GM12878 (cell line): ENCODE results near the gene KIAA1217. TPM values are rescaled to one million over a fixed set of nuclear protein-coding genes. Genes with fewer than 3 reads are reported as not detected.

Source experiments
- ATAC-seq: fragments of 200-7000 bp; cut with Tn5 transposase; 3 replicates; pipeline ENCODE4 v1.9.1; 2020; ENCODE audit warnings: mild to moderate bottlenecking, moderate library complexity
- BruUV-seq: library from RNA; stranded (reverse); fragments of 400-500 nt; replicated peaks from 2 replicates; lab custom pipeline; 2021; lab: Mats Ljungman, UMichigan
- CTCF ChIA-PET: fragments of 300-600 bp; sonication (Branson Sonifier 250); formaldehyde crosslinking; extraction: SDS; loops from one replicate; lab custom pipeline; 2021; ENCODE audit warnings: inconsistent platforms; lab: Yijun Ruan, JAX
- POLR2A ChIA-PET: fragments of 350-600 bp; formaldehyde crosslinking; extraction: SDS; loops from one replicate; lab custom pipeline; 2021; ENCODE audit warnings: inconsistent platforms; lab: Charles Lee
- RAD21 ChIA-PET: fragments of 300-600 bp; sonication (Branson Sonifier 250); formaldehyde crosslinking; loops from one replicate; lab custom pipeline; 2023; ENCODE audit warnings: antibody characterized with exemption; ENCODE audit not compliant: unreplicated experiment; lab: Charles Lee
- SMC1A ChIA-PET: fragments of 300-600 bp; sonication (Branson Sonifier 250); formaldehyde crosslinking; loops from one replicate; lab custom pipeline; 2023; ENCODE audit not compliant: unreplicated experiment, uncharacterized antibody; lab: Charles Lee
- DNase-seq: peaks from one replicate; pipeline ENCODE4 v3.0.0-alpha.2; 2011; ENCODE audit warnings: low read depth, low spot score
- FAIRE-seq: peaks from 3 replicates; lab custom pipeline; 2011; peaks lifted over from hg19 to GRCh38; lab: Jason Lieb, UNC
- H2AFZ ChIP-seq: 2 replicates; pipeline ENCODE4 v1.6.0; 2011; ENCODE audit warnings: low read depth, low read length, control low read depth; ENCODE audit not compliant: control insufficient read depth
- H3K27ac ChIP-seq: 2 replicates; pipeline ENCODE4 v1.5.1; 2011; ENCODE audit warnings: control low read depth; ENCODE audit not compliant: control insufficient read depth, insufficient read depth
- H3K27me3 ChIP-seq, 2 experiments: replicated peaks in 1 of 2; 2 replicates each; pipeline versions ENCODE4 v1.6.0 to v1.6.1; 2011; ENCODE audit warnings: low read length in 1 of 2; ENCODE audit not compliant: control insufficient read depth in 2 of 2, insufficient read depth in 2 of 2
- H3K36me3 ChIP-seq, 2 experiments: 2 replicates each; pipeline ENCODE4 v1.5.1; 2011; ENCODE audit warnings: low read length in 1 of 2; ENCODE audit not compliant: control insufficient read depth in 2 of 2, insufficient read depth in 2 of 2
- H3K4me1 ChIP-seq: 2 replicates; pipeline ENCODE4 v1.6.1; 2011; ENCODE audit warnings: mild to moderate bottlenecking, low read length, moderate library complexity, mixed read lengths; ENCODE audit not compliant: control insufficient read depth, insufficient read depth
- H3K4me2 ChIP-seq: 2 replicates; pipeline ENCODE4 v1.6.0; 2011; ENCODE audit warnings: control low read depth; ENCODE audit not compliant: control insufficient read depth, insufficient read depth
- H3K4me3 ChIP-seq: fragments of 200-600 bp; sonication (generic); 2 replicates; pipeline ENCODE4 v1.5.1; 2016
- H3K79me2 ChIP-seq: 2 replicates; pipeline ENCODE4 v1.6.0; 2011; ENCODE audit warnings: low read length; ENCODE audit not compliant: control insufficient read depth, insufficient read depth
- H3K9ac ChIP-seq: 2 replicates; pipeline ENCODE4 v1.8.0; 2011; ENCODE audit warnings: low read length, control low read depth, mixed read lengths; ENCODE audit not compliant: control insufficient read depth, insufficient read depth
- H3K9me3 ChIP-seq: replicated peaks from 3 replicates; pipeline ENCODE4 v1.5.1; 2011; ENCODE audit warnings: mild to moderate bottlenecking, low read length; ENCODE audit not compliant: control insufficient read depth, insufficient read depth
- H4K20me1 ChIP-seq: 2 replicates; pipeline ENCODE4 v1.6.0; 2011; ENCODE audit not compliant: control insufficient read depth, insufficient read depth
- CREB1 ChIP-seq: IDR thresholded peaks from 2 replicates; pipeline ENCODE4 v1.6.1; 2012; ENCODE audit warnings: low read depth, mild to moderate bottlenecking, inconsistent platforms
- CREM ChIP-seq: IDR thresholded peaks from 2 replicates; pipeline ENCODE4 v1.6.1; 2014; ENCODE audit warnings: antibody characterized with exemption, low read depth
- GABPA ChIP-seq: IDR thresholded peaks from 2 replicates; pipeline ENCODE4 v1.6.1; 2014; ENCODE audit warnings: antibody characterized with exemption, low read depth, mild to moderate bottlenecking, inconsistent platforms
- IKZF1 ChIP-seq: fragments of 450-650 bp; conservative IDR thresholded peaks from 2 replicates; pipeline ENCODE4 v1.6.1; 2017; ENCODE audit warnings: antibody characterized with exemption, mild to moderate bottlenecking
- MEF2A ChIP-seq: IDR thresholded peaks from 2 replicates; pipeline ENCODE4 v1.6.1; 2011; ENCODE audit warnings: low read depth, mild to moderate bottlenecking, low read length, moderate library complexity; ENCODE audit not compliant: insufficient read depth
- NBN ChIP-seq: fragments of 450-650 bp; IDR thresholded peaks from 2 replicates; pipeline ENCODE4 v1.6.1; 2016
- NFXL1 ChIP-seq: fragments of 450-650 bp; IDR thresholded peaks from 2 replicates; pipeline ENCODE4 v1.6.1; 2017; ENCODE audit warnings: antibody characterized with exemption, mild to moderate bottlenecking, borderline replicate concordance
- NFYB ChIP-seq: IDR thresholded peaks from 2 replicates; pipeline ENCODE4 v1.6.1; 2011; ENCODE audit warnings: low read depth, mild to moderate bottlenecking, low read length, improper control_type of control experiment, moderate library complexity; ENCODE audit not compliant: insufficient read depth
- PAX8 ChIP-seq: fragments of 450-650 bp; IDR thresholded peaks from 2 replicates; pipeline ENCODE4 v1.6.1; 2017; ENCODE audit warnings: mild to moderate bottlenecking, moderate library complexity
- POLR2AphosphoS2 ChIP-seq: IDR thresholded peaks from 2 replicates; pipeline ENCODE4 v1.6.1; 2011; ENCODE audit warnings: low read depth, mild to moderate bottlenecking, low read length, improper control_type of control experiment, moderate library complexity
- RB1 ChIP-seq: fragments of 450-650 bp; formaldehyde crosslinking; IDR thresholded peaks from 2 replicates; pipeline ENCODE4 v1.6.1; 2017; ENCODE audit warnings: mild to moderate bottlenecking, borderline replicate concordance
- RBBP5 ChIP-seq: fragments of 200-600 bp; sonication (generic); conservative IDR thresholded peaks from 2 replicates; pipeline ENCODE4 v1.6.1; 2016
- SKIL ChIP-seq: fragments of 450-650 bp; IDR thresholded peaks from 2 replicates; pipeline ENCODE4 v1.6.1; 2017; ENCODE audit warnings: mild to moderate bottlenecking, low read depth, inconsistent platforms; ENCODE audit not compliant: poor library complexity, severe bottlenecking
- SP1 ChIP-seq: IDR thresholded peaks from one replicate; pipeline ENCODE4 v1.6.1; 2011; ENCODE audit warnings: low read depth, low read length
- SPI1 ChIP-seq: IDR thresholded peaks from 2 replicates; pipeline ENCODE4 v1.6.1; 2011; ENCODE audit warnings: low read depth, mild to moderate bottlenecking, low read length, moderate library complexity, borderline replicate concordance; ENCODE audit not compliant: insufficient read depth
- ZBED1 ChIP-seq: IDR thresholded peaks from 2 replicates; pipeline ENCODE4 v1.6.1; 2016; ENCODE audit warnings: borderline replicate concordance
- ZNF24 ChIP-seq: fragments of 450-650 bp; IDR thresholded peaks from 2 replicates; pipeline ENCODE4 v1.6.1; 2017; ENCODE audit warnings: antibody characterized with exemption, mild to moderate bottlenecking
- ZNF622 ChIP-seq: fragments of 450-650 bp; IDR thresholded peaks from 2 replicates; pipeline ENCODE4 v1.6.1; 2017; ENCODE audit warnings: mild to moderate bottlenecking, inconsistent platforms
- WGBS: methylation state at CpG from one replicate; pipeline ENCODE4 v1.1.6; 2016; ENCODE audit warnings: low lambda C conversion rate; ENCODE audit not compliant: insufficient replicate concordance, insufficient coverage; ENCODE audit errors: missing lambda C conversion rate; 5-methylcytosine and 5-hydroxymethylcytosine counted together
- in situ Hi-C: fragments of 300-500 bp; cut with MboI; formaldehyde crosslinking; loops from 9 replicates; pipeline ENCODE4 v1.14.3; 2018; ENCODE audit warnings: mixed read lengths
- intact Hi-C: fragments of 100-400 bp; cut with micrococcal nuclease; formaldehyde crosslinking; loops from one replicate; pipeline ENCODE4 v1.14.2; 2022; ENCODE audit not compliant: unreplicated experiment
- polyA plus RNA-seq, 11 experiments: library from polyadenylated mRNA; depleted of rRNA in 4 of 11; unstranded in 6 of 11; stranded (reverse) in 5 of 11; fragments of >200 nt; fragmentation: Nextera tagmentation in 4 of 11; fragmentation: Illumina TruSeq in 1 of 11; extraction: Ambion mirVana in 4 of 11; extraction: Trizol in 1 of 11; gene quantifications; 1 replicate in 1 of 11; 2 replicates in 10 of 11; pipeline versions ENCODE4 v1.2.1 to v1.2.3, GENCODE V29; 2011 to 2016; ENCODE audit warnings: inconsistent platforms in 2 of 11, missing spikeins in 2 of 11, low read depth in 1 of 11
- total RNA-seq, 4 experiments: library from RNA; depleted of rRNA in 3 of 4; stranded (reverse); fragments of >200 nt in 3 of 4; fragmentation: Illumina TruSeq in 1 of 4; extraction: Trizol in 1 of 4; gene quantifications; 2 replicates each; pipeline versions ENCODE4 v1.2.1 to v1.2.3, GENCODE V29; 2013 to 2021
- TF ChIP-seq, protein P1 (sequence below): IDR thresholded peaks from 2 replicates; pipeline ENCODE4 v1.6.1; 2011; ENCODE audit warnings: low read depth, low read length, improper control_type of control experiment, borderline replicate concordance

The KIAA1217 gene
- total and polyA plus RNA-seq, 10 of the 15 experiments (the other 5 are each of a cell fraction or from before 2014, with no cell fraction given) = 0.57 to 3.8 (median 2.1) TPM

- TF ChIP-seq MEF2A = no peak
- no peak for TF ChIP-seq ZBED1
- no peak for TF ChIP-seq SP1
- TF ChIP-seq PAX8 = no peak
These were observed 174.2 kb downstream of the KIAA1217 start (continued) for GRCh38 chr10:24382979-24383663.

DNA sequence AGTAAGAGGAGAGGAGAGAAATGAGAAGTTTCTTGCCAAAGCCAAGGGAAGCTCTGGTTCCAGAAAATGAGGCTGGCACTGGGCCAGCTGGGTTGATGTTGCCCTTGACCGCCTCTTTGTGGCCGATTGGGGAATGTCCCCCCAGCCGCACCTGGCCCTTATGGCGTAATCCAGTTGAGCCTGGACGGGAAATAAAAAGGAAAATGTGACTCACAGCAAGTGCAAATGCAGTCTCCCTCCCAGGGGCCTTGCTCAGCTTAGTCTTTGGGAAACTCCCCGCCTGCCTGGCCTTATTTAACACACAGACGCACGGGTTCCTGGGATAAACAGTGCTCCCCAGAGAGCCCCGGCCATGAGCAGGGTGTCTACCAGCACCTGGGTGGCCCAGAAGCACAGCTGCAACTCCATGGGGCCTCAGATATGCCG lies 174.8 kb downstream of the KIAA1217 start:
- no TSS peak for BruUV-seq
- H3K27me3 ChIP-seq = no peaks in the 10 kb centered on the region
- ATAC-seq (peak; percentile 84), DNase-seq (peak; percentile 86), FAIRE-seq (no peak)
- H3K9ac ChIP-seq = peak overlapping the region; percentile 43; the same call in 1 of the 2 replicates
- intact Hi-C loops (loop anchor here (1.0 to 5.0 kb wide), 3 partner anchors 119 to 1561 kb away; partner anchors contain the start of gene KIAA1217), in situ Hi-C loops (no loop called here)
- RAD21 ChIA-PET = interaction anchor here (0.6 to 1.7 kb wide), 20 partner anchors 10 to 177 kb away, joined by 3 to 9 read pairs (median 4); partner anchors contain the start of gene KIAA1217
- peak overlapping the region; percentile 68 for H3K4me2 ChIP-seq
- H3K4me1 ChIP-seq = peaks cover 14% of the 10 kb centered on the region
- POLR2A ChIA-PET = interaction anchor here (0.6 to 1.7 kb wide), 4 partner anchors 16 to 175 kb away, joined by 3 to 8 read pairs (median 4); partner anchors contain the start of gene KIAA1217
- CTCF ChIA-PET = interaction anchor here (0.7 to 1.9 kb wide), 13 partner anchors 9 to 389 kb away, joined by 3 to 6 read pairs (median 5); no protein-coding TSS in a partner anchor
- peak overlapping the region; percentile 26 for H2AFZ ChIP-seq
- SMC1A ChIA-PET = interaction anchor here (0.7 to 2.5 kb wide), 11 partner anchors 9 to 390 kb away, joined by 3 to 10 read pairs (median 5); partner anchors contain the start of gene KIAA1217
- 1% methylated on average over 10 of the region's 10 CpGs for WGBS
- no peaks in the 10 kb centered on the region for H3K36me3 ChIP-seq
- no peaks in the 10 kb centered on the region for H4K20me1 ChIP-seq
- H3K79me2 ChIP-seq = no peaks in the 10 kb centered on the region
- H3K4me3 ChIP-seq = no peak overlapping the region
- peak overlapping the region; percentile 67 for H3K27ac ChIP-seq
- H3K9me3 ChIP-seq = no peaks in the 10 kb centered on the region; the same call in 2 of the 3 replicates
- no peak for TF ChIP-seq NFYB
- TF ChIP-seq CREB1 = peak; percentile 75
- TF ChIP-seq ZNF622 = no peak
- TF ChIP-seq, protein P1, sequence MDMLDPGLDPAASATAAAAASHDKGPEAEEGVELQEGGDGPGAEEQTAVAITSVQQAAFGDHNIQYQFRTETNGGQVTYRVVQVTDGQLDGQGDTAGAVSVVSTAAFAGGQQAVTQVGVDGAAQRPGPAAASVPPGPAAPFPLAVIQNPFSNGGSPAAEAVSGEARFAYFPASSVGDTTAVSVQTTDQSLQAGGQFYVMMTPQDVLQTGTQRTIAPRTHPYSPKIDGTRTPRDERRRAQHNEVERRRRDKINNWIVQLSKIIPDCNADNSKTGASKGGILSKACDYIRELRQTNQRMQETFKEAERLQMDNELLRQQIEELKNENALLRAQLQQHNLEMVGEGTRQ = no peak
- TF ChIP-seq ZNF24 = no peak
- TF ChIP-seq CREM = peak; percentile 89
- TF ChIP-seq SPI1 = no peak
- no peak for TF ChIP-seq GABPA
- peak; percentile 99 for TF ChIP-seq IKZF1
- peak; percentile 89; the same call in 1 of the 2 replicates for TF ChIP-seq NBN
- TF ChIP-seq RB1 = no peak
- TF ChIP-seq RBBP5 = no peak
- TF ChIP-seq POLR2AphosphoS2 = no peak
- no peak for TF ChIP-seq NFXL1
- TF ChIP-seq SKIL = peak; percentile 96
